ENCODE data around the gene RUFY3. TPM values are rescaled to one million over a fixed set of nuclear protein-coding genes. Genes with fewer than 3 reads are reported as not detected.
A peak's percentile ranks its signal among the peaks of the same experiment; 100 is the strongest.

Gene RUFY3
- total RNA-seq, 1 experiment from 2014 or later = 48.0 TPM

DNA sequence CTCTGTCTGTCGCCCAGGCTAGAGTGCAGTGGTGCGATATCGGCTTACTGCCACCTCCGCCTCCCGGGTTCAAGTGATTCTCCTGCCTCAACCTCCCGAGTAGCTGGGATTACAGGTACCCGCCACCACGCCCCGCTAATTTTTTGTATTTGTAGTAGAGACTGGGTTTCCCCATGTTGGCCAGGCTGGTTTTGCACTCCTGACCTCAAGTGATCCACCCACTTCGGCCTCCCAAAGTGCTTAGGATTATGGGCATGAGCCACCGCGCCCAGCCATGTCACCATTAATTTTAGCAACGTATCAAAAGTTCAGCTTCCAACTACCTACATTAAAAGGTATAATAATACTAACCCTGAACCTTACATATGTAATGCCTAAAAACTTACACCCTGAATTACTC, 34.4 kb upstream of the RUFY3 start:
- no peak overlapping the region for H3K14ac ChIP-seq (ENCODE audit: insufficient read depth, low read length)
- no peak overlapping the region for H3K18ac ChIP-seq (ENCODE audit: insufficient read length, low read depth, low read length)
- TF ChIP-seq, protein P1, sequence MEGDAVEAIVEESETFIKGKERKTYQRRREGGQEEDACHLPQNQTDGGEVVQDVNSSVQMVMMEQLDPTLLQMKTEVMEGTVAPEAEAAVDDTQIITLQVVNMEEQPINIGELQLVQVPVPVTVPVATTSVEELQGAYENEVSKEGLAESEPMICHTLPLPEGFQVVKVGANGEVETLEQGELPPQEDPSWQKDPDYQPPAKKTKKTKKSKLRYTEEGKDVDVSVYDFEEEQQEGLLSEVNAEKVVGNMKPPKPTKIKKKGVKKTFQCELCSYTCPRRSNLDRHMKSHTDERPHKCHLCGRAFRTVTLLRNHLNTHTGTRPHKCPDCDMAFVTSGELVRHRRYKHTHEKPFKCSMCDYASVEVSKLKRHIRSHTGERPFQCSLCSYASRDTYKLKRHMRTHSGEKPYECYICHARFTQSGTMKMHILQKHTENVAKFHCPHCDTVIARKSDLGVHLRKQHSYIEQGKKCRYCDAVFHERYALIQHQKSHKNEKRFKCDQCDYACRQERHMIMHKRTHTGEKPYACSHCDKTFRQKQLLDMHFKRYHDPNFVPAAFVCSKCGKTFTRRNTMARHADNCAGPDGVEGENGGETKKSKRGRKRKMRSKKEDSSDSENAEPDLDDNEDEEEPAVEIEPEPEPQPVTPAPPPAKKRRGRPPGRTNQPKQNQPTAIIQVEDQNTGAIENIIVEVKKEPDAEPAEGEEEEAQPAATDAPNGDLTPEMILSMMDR (conservative IDR thresholded peaks at IDR 0.05) = no peak
- H2BK20ac ChIP-seq (ENCODE audit: low read depth, low read length, poor library complexity, severe bottlenecking) = no peak overlapping the region
- H3K27me3 ChIP-seq (ENCODE audit: insufficient read depth, low read length) = no peaks in the 10 kb centered on the region
- Mint-ChIP-seq H3K36me3 (ENCODE audit: insufficient read depth in 1 of 3, low read depth in 3 of 3) (peaks cover 8 to 31% (median 26%) of the 10 kb centered on the region in 3 experiments; a peak in 6 of 7 replicates), H3K27ac (peak overlapping the region; percentile 98 to 100 (median 99); a peak in 5 of 7 replicates), H3K9me3 (no peaks in the 10 kb centered on the region; a peak in 1 of 5 replicates), H3K4me3 (peak overlapping the region; percentile 96 to 100), H3K4me1 (peaks cover 21 to 28% of the 10 kb centered on the region in 2 experiments), H3K27me3 (ENCODE audit: low read depth) (peaks cover 3% of the 10 kb centered on the region; the same call in 1 of the 2 replicates)
- no peak overlapping the region for H2AK5ac ChIP-seq (ENCODE audit: insufficient read length, low read length)
- no peak overlapping the region for H3K56ac ChIP-seq (ENCODE audit: insufficient read length, low read depth, low read length)
- no peak overlapping the region for H2AFZ ChIP-seq (ENCODE audit: low read length)
- peaks cover 15% of the 10 kb centered on the region for H3K23me2 ChIP-seq (ENCODE audit: insufficient read length, low read depth, low read length, poor library complexity, severe bottlenecking)
- no peak overlapping the region for H3K4ac ChIP-seq (ENCODE audit: low read depth, low read length)
- peak overlapping the region; percentile 63 for H3K27ac ChIP-seq (ENCODE audit: insufficient read length, low read depth, low read length)
- no peak overlapping the region for H2BK5ac ChIP-seq (ENCODE audit: insufficient read length, low read length)
- no peaks in the 10 kb centered on the region for H4K20me1 ChIP-seq (ENCODE audit: control insufficient read depth, insufficient read depth, insufficient read length)
- H3K4me2 ChIP-seq (ENCODE audit: insufficient read depth, insufficient read length, low read length) = peak overlapping the region; percentile 97
- no CpG with 5 or more reads among the region's 13 CpGs for WGBS (ENCODE audit: extremely low coverage, insufficient read length, low lambda C conversion rate)
- H3K4me1 ChIP-seq (ENCODE audit: insufficient read depth, low read length) = peaks cover 5% of the 10 kb centered on the region
- no peak for DNase-seq
- no peak overlapping the region for H2BK15ac ChIP-seq (ENCODE audit: low read depth, low read length)
- H2BK120ac ChIP-seq (ENCODE audit: low read depth, low read length, poor library complexity, severe bottlenecking) = no peak overlapping the region
- H3T11ph ChIP-seq (ENCODE audit: low read length) = no peak overlapping the region
- H3K79me2 ChIP-seq (ENCODE audit: insufficient read depth, low read length) = peaks cover 14% of the 10 kb centered on the region
- H2BK12ac ChIP-seq (ENCODE audit: insufficient read length, low read depth, low read length) = no peak overlapping the region
- no peak overlapping the region for H4K91ac ChIP-seq (ENCODE audit: insufficient read length, low read depth, low read length)
- H3K23ac ChIP-seq (ENCODE audit: insufficient read length, low read depth, low read length) = no peak overlapping the region
- peak overlapping the region; percentile 83 for H3K9ac ChIP-seq (ENCODE audit: extremely low read depth, insufficient read length, low read length)
- H3K79me1 ChIP-seq (ENCODE audit: insufficient read depth, low read depth, low read length, poor library complexity, severe bottlenecking) = no peaks in the 10 kb centered on the region
- no peak overlapping the region for H4K5ac ChIP-seq (ENCODE audit: insufficient read length, low read depth, low read length)
- H3K9me3 ChIP-seq (ENCODE audit: control insufficient read depth, low read depth, low read length) = no peaks in the 10 kb centered on the region
- H4K8ac ChIP-seq (replicated peaks; ENCODE audit: insufficient read length, low read depth, low read length) = no peak overlapping the region

All from H9 (cell line).